Measurements from ENCODE around the gene GPC3. TPM values are rescaled to one million over a fixed set of nuclear protein-coding genes. Genes with fewer than 3 reads are reported as not detected.

The GPC3 gene
- total and polyA plus RNA-seq, 7 donors, result 0.43 to 2.3 (median 1.4) TPM

GRCh38 chrX:133951098-133951497 is 34.3 kb downstream of the GPC3 start:
- 67 to 82% (median 78%) methylated on average over 2 of the region's 2 CpGs for WGBS, 3 donors
- no peaks in the 10 kb centered on the region for H3K4me1 ChIP-seq
- H3K27me3 ChIP-seq (ENCODE audit: insufficient read depth in 3 of 3, low read length in 2 of 3), result peaks cover 0 to 20% (median 0%) of the 10 kb centered on the region in 3 donors
- DNase-seq (no peak), ATAC-seq (no peak)
- H3K9me3 ChIP-seq, result no peaks in the 10 kb centered on the region
- intact Hi-C loops (cut with DNase I), result no loop called here
- no peak overlapping the region for H3K27ac ChIP-seq
- H3K36me3 ChIP-seq (ENCODE audit: insufficient read depth in 1 of 2, low read depth in 1 of 2), result no peaks in the 10 kb centered on the region
- H3K4me3 ChIP-seq, result no peak overlapping the region
- TF ChIP-seq, protein P1, sequence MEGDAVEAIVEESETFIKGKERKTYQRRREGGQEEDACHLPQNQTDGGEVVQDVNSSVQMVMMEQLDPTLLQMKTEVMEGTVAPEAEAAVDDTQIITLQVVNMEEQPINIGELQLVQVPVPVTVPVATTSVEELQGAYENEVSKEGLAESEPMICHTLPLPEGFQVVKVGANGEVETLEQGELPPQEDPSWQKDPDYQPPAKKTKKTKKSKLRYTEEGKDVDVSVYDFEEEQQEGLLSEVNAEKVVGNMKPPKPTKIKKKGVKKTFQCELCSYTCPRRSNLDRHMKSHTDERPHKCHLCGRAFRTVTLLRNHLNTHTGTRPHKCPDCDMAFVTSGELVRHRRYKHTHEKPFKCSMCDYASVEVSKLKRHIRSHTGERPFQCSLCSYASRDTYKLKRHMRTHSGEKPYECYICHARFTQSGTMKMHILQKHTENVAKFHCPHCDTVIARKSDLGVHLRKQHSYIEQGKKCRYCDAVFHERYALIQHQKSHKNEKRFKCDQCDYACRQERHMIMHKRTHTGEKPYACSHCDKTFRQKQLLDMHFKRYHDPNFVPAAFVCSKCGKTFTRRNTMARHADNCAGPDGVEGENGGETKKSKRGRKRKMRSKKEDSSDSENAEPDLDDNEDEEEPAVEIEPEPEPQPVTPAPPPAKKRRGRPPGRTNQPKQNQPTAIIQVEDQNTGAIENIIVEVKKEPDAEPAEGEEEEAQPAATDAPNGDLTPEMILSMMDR (IDR thresholded peaks at IDR 0.05), result no peak

DNA sequence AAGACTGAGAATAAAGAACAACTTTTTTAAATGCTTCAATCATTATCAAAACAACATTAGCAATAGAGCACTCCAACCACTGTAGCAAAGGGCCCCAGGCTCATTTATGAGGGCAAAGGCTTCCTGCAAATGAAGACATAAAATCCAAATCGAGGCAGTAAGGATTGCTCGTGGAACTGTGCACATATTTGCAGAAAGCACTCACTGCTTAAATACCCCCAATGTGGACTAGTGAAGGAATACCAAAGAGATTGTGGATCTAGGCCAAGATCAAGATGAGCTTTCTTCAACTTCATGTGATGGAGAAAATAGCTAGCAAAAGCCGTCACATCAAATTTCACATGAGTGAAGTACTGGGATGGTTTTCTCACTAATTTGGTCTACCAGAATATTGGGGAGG is 35.2 kb downstream of the GPC3 start:
- TF ChIP-seq, protein P1 (IDR thresholded peaks at IDR 0.05), result no peak
- WGBS, 3 donors, result 78 to 84% (median 79%) methylated on average over 3 of the region's 3 CpGs
- Histone ChIP-seq H3K27ac (no peak overlapping the region), H3K36me3 (ENCODE audit: insufficient read depth in 1 of 2, low read depth in 1 of 2) (no peaks in the 10 kb centered on the region), H3K9me3 (no peaks in the 10 kb centered on the region), H3K27me3 (ENCODE audit: insufficient read depth in 3 of 3, low read length in 2 of 3) (peaks cover 0 to 18% (median 0%) of the 10 kb centered on the region in 3 donors), H3K4me3 (no peak overlapping the region), H3K4me1 (no peaks in the 10 kb centered on the region)
- DNase-seq, result no peak
- intact Hi-C loops (cut with DNase I), result no loop called here
- no peak for ATAC-seq

DNA sequence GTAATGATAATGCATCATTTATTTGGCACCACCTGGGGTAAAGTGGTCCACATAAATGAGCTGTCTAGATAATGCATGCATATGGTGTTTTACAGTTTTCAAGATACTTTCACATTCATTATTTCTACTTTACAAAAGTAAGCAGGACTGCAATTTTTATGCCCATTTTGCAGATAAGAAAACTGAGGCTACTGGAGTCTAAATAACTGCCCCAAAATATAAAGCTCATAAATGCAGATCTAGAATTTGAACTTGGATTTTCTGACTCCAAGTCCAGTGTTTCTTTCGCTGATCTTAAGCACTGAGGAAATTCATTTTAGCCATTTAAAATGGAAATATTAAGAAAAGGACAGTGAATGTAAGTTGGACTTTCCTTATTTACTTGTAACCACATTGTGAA is 36.5 kb downstream of the GPC3 start:
- TF ChIP-seq, protein P1 (IDR thresholded peaks at IDR 0.05), result no peak
- ATAC-seq (no peak), DNase-seq (no peak)
- H3K36me3 ChIP-seq (ENCODE audit: insufficient read depth in 1 of 2, low read depth in 1 of 2), result no peaks in the 10 kb centered on the region
- peaks cover 0 to 16% (median 0%) of the 10 kb centered on the region in 3 donors for H3K27me3 ChIP-seq (ENCODE audit: insufficient read depth in 3 of 3, low read length in 2 of 3)
- intact Hi-C loops (cut with DNase I), result no loop called here
- no peak overlapping the region for H3K4me3 ChIP-seq
- no peaks in the 10 kb centered on the region for H3K4me1 ChIP-seq
- no peak overlapping the region for H3K27ac ChIP-seq
- H3K9me3 ChIP-seq, result no peaks in the 10 kb centered on the region
- WGBS, 3 donors, result 72 to 96% (median 93%) methylated on average over 1 of the region's 1 CpG

DNA sequence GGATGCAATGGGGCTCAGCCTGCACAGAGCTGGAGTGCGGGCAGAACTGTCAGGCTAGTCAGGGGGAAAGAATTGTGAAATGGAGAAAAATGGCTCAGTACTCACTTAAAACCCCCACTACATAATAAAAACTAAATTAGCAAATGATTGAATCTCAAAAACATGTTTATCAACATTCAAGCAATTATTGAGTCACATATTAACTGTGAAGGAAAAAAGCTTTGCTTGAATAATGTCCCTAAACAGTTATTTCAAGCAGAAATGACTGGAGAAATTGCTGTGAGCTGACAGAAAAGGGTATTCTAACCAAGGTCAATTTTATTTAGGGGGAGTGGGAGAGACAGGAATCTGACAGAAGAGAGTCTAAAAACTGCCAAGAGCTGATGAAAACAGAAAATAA is 37.4 kb downstream of the GPC3 start:
- Histone ChIP-seq H3K4me1 (no peaks in the 10 kb centered on the region), H3K9me3 (no peaks in the 10 kb centered on the region), H3K27ac (no peak overlapping the region), H3K27me3 (ENCODE audit: insufficient read depth in 3 of 3, low read length in 2 of 3) (peaks cover 0 to 14% (median 0%) of the 10 kb centered on the region in 3 donors), H3K4me3 (no peak overlapping the region), H3K36me3 (ENCODE audit: insufficient read depth in 1 of 2, low read depth in 1 of 2) (no peaks in the 10 kb centered on the region)
- DNase-seq, result no peak
- 73 to 100% (median 96%) methylated on average over 1 of the region's 1 CpG for WGBS, 3 donors
- ATAC-seq, result no peak
- TF ChIP-seq, protein P1 (IDR thresholded peaks at IDR 0.05), result no peak
- intact Hi-C loops (cut with DNase I), result no loop called here

DNA sequence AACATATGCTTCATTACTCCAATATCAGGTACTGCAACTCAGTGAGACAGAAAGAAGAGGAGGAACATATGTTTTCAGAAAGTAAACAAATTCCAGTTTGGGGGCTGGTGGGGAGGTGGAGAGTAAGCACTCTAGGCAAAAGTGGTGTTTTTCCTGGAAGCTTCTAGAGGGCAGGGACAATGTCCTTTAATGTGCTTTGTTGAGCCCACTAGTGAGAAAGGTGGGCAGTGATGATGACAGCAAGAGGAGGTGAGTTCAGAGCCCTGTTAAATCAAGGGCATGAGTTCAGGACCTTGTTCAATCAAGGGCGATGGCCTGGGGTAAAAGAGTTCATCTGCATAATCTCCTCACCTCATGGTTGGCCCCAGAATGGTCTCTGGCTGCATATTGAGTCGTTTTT is 38.4 kb downstream of the GPC3 start:
- TF ChIP-seq, protein P1 (IDR thresholded peaks at IDR 0.05), result no peak
- ATAC-seq, result no peak
- 28 to 54% (median 48%) methylated on average over 2 of the region's 2 CpGs for WGBS, 3 donors

More for the DNA sequence above, 38.4 kb downstream of the GPC3 start:
- H3K4me3 ChIP-seq, result no peak overlapping the region
- H3K36me3 ChIP-seq (ENCODE audit: insufficient read depth in 1 of 2, low read depth in 1 of 2), result no peaks in the 10 kb centered on the region
- no peak overlapping the region for H3K27ac ChIP-seq
- no peaks in the 10 kb centered on the region for H3K9me3 ChIP-seq
- no peak for DNase-seq
- H3K27me3 ChIP-seq (ENCODE audit: insufficient read depth in 3 of 3, low read length in 2 of 3), result peaks cover 0 to 14% (median 0%) of the 10 kb centered on the region in 3 donors
- intact Hi-C loops (cut with DNase I), result no loop called here
- no peaks in the 10 kb centered on the region for H3K4me1 ChIP-seq
